H1 (cell line): ENCODE results near the gene POP5. TPM values are rescaled to one million over a fixed set of nuclear protein-coding genes. Genes with fewer than 3 reads are reported as not detected.
A peak's percentile ranks its signal among the peaks of the same experiment; 100 is the strongest.

ENCODE experiments used
- BRCA1 ChIP-seq: IDR thresholded peaks from 2 replicates; pipeline ENCODE4 v1.6.1; 2012; ENCODE audit warnings: low read depth, low read length, improper control_type of control experiment
- CBX8 ChIP-seq: fragments of 300-800, 300-1000 bp; sonication (generic); IDR thresholded peaks from 2 replicates; pipeline ENCODE4 v1.7.1; 2016; ENCODE audit warnings: low read depth, low read length, borderline replicate concordance
- CEBPB ChIP-seq: IDR thresholded peaks from 2 replicates; pipeline ENCODE4 v1.6.1; 2012; ENCODE audit warnings: low read depth, low read length
- GTF2F1 ChIP-seq: IDR thresholded peaks from 2 replicates; pipeline ENCODE4 v1.6.1; 2012; ENCODE audit warnings: low read depth, low read length, improper control_type of control experiment, borderline replicate concordance
- HDAC2 ChIP-seq, 2 experiments: fragments of 300-600 bp in 1 of 2; sonication (generic) in 1 of 2; IDR thresholded peaks; 2 replicates each; pipeline ENCODE4 v1.6.1; 2011 to 2012; ENCODE audit warnings: low read depth in 2 of 2, low read length in 2 of 2, mild to moderate bottlenecking in 2 of 2, moderate library complexity in 2 of 2, borderline replicate concordance in 1 of 2, inconsistent platforms in 1 of 2
- HDAC6 ChIP-seq: IDR thresholded peaks from one replicate; pipeline ENCODE4 v1.7.1; 2012; ENCODE audit warnings: low read depth, mild to moderate bottlenecking, inconsistent platforms, low read length, moderate library complexity
- KDM1A ChIP-seq: fragments of 200-600, 300-600 bp; sonication (generic); IDR thresholded peaks from 2 replicates; pipeline ENCODE4 v1.7.1; 2016; ENCODE audit warnings: mild to moderate bottlenecking, low read length, borderline replicate concordance
- KDM4A ChIP-seq: IDR thresholded peaks from one replicate; pipeline ENCODE4 v1.7.1; 2012; ENCODE audit warnings: low read depth, mild to moderate bottlenecking, moderate library complexity, low read length, inconsistent platforms; ENCODE audit not compliant: severe bottlenecking
- KDM5A ChIP-seq: fragments of 200-600 bp; IDR thresholded peaks from 2 replicates; pipeline ENCODE4 v1.7.1; 2012; ENCODE audit warnings: mild to moderate bottlenecking, low read length, inconsistent platforms, mixed read lengths
- POU5F1 ChIP-seq: IDR thresholded peaks from 2 replicates; pipeline ENCODE4 v1.6.1; 2011; ENCODE audit warnings: low read depth, mild to moderate bottlenecking, low read length, moderate library complexity
- RFX5 ChIP-seq: IDR thresholded peaks from 2 replicates; pipeline ENCODE4 v1.6.1; 2011; ENCODE audit warnings: low read depth, low read length, improper control_type of control experiment, borderline replicate concordance
- SAP30 ChIP-seq: fragments of 300-600 bp; sonication (generic); IDR thresholded peaks from 2 replicates; pipeline ENCODE4 v1.7.1; 2012; ENCODE audit warnings: low read length, moderate library complexity, mild to moderate bottlenecking, inconsistent platforms; ENCODE audit not compliant: insufficient read depth, insufficient replicate concordance
- SIN3A ChIP-seq, 2 experiments: IDR thresholded peaks in 1 of 2; conservative IDR thresholded peaks in 1 of 2; 2 replicates each; pipeline ENCODE4 v1.6.1; 2011 to 2012; ENCODE audit warnings: low read length in 2 of 2, improper control_type of control experiment in 1 of 2, low read depth in 1 of 2, mild to moderate bottlenecking in 1 of 2
- SIRT6 ChIP-seq: IDR thresholded peaks from one replicate; pipeline ENCODE4 v1.7.1; 2012; ENCODE audit warnings: low read length, inconsistent platforms
- TAF7 ChIP-seq: optimal IDR thresholded peaks from 2 replicates; pipeline ENCODE3; 2011; ENCODE audit warnings: low read depth, mild to moderate bottlenecking, inconsistent platforms, low read length, moderate library complexity, borderline replicate concordance
- TCF12 ChIP-seq: IDR thresholded peaks from 2 replicates; pipeline ENCODE4 v1.6.1; 2011; ENCODE audit warnings: low read depth, mild to moderate bottlenecking, low read length
- YY1 ChIP-seq: IDR thresholded peaks from 2 replicates; pipeline ENCODE4 v1.6.1; 2011; ENCODE audit warnings: low read depth, mild to moderate bottlenecking, low read length
- ZNF274 ChIP-seq: IDR thresholded peaks from 2 replicates; pipeline ENCODE4 v1.7.0; 2012; ENCODE audit warnings: low read length, borderline replicate concordance; ENCODE audit errors: extremely low read depth
- polyA plus RNA-seq, 7 experiments: library from polyadenylated mRNA; depleted of rRNA in 3 of 7; stranded (reverse) in 5 of 7; unstranded in 2 of 7; fragments of >200 nt in 5 of 7; fragments of 200-250 nt in 2 of 7; gene quantifications; 1 replicate in 5 of 7; 2 replicates in 1 of 7; 4 replicates in 1 of 7; pipeline versions ENCODE4 v1.2.1 to v1.2.3, GENCODE V29; 2011 to 2013; ENCODE audit warnings: missing spikeins in 2 of 7, mixed read lengths in 2 of 7
- total RNA-seq: library from RNA; stranded (reverse); fragmentation: NEBNext Ultra II Directional; extraction: Animal tissue kit (Norgen Biotek cat#: 25700); gene quantifications from 2 replicates; pipeline ENCODE4 v1.2.1, GENCODE V29; 2021

POP5 gene
- total and polyA plus RNA-seq, 2 of the 8 experiments (the other 6 are each of a cell fraction or from before 2014, with no cell fraction given): 59.7 to 124 TPM

- TF ChIP-seq KDM4A: peak; percentile 42
- no peak for TF ChIP-seq TCF12
- peak; percentile 98 for TF ChIP-seq YY1
- peak; percentile 96 for TF ChIP-seq CEBPB
- 0 out of 4 replicates have a peak, but pooled peaks of 1 of the 2 experiments have one; percentile 26 for TF ChIP-seq HDAC2 (IDR thresholded peaks at IDR 0.05; ENCODE audit: borderline replicate concordance in 1 of 2, low read depth in 2 of 2, low read length in 2 of 2)
- no peak for TF ChIP-seq POU5F1
- no peak for TF ChIP-seq ZNF274
- peak; percentile 87 for TF ChIP-seq KDM5A
- no peak for TF ChIP-seq SIRT6
- no peak for TF ChIP-seq GTF2F1
- no peak for TF ChIP-seq KDM1A
- TF ChIP-seq HDAC6: no peak
- TF ChIP-seq TAF7: peak; percentile 93
- no peak for TF ChIP-seq CBX8
- peak in 1 of 2 experiments; percentile 79; a peak in 1 of 4 replicates for TF ChIP-seq SIN3A (conservative IDR thresholded peaks at IDR 0.05 in 1 of 2, IDR thresholded peaks at IDR 0.05 in 1 of 2; ENCODE audit: low read depth in 1 of 2, low read length in 2 of 2)
- no peak for TF ChIP-seq RFX5
- TF ChIP-seq BRCA1: no peak
- TF ChIP-seq SAP30: no peak
These were observed 52.2 kb downstream of the POP5 start, which contains the start of gene COQ5 (continued) for GRCh38 chr12:120528861-120529525.
